ENCODE results near the gene ABCB10. TPM values are rescaled to one million over a fixed set of nuclear protein-coding genes. Genes with fewer than 3 reads are reported as not detected.

ABCB10 gene
- total and polyA plus RNA-seq, 2 experiments from 2014 or later = 13.6 to 17.0 TPM

GRCh38 chr1:229550812-229551567 is 7.5 kb downstream of the ABCB10 start:
- TF ChIP-seq, protein P1, sequence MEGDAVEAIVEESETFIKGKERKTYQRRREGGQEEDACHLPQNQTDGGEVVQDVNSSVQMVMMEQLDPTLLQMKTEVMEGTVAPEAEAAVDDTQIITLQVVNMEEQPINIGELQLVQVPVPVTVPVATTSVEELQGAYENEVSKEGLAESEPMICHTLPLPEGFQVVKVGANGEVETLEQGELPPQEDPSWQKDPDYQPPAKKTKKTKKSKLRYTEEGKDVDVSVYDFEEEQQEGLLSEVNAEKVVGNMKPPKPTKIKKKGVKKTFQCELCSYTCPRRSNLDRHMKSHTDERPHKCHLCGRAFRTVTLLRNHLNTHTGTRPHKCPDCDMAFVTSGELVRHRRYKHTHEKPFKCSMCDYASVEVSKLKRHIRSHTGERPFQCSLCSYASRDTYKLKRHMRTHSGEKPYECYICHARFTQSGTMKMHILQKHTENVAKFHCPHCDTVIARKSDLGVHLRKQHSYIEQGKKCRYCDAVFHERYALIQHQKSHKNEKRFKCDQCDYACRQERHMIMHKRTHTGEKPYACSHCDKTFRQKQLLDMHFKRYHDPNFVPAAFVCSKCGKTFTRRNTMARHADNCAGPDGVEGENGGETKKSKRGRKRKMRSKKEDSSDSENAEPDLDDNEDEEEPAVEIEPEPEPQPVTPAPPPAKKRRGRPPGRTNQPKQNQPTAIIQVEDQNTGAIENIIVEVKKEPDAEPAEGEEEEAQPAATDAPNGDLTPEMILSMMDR (IDR thresholded peaks at IDR 0.05; ENCODE audit: low read depth, low read length) = no peak
- H3K27ac ChIP-seq = no peak overlapping the region
- DNase-seq (ENCODE audit: low read depth in 1 of 2, low spot score in 1 of 2) = no peak

GRCh38 chr1:229547542-229547941 is 11.0 kb downstream of the ABCB10 start:
- Histone ChIP-seq H3K27ac (no peak overlapping the region), H3K4me3 (no peak overlapping the region), H3K36me3 (no peaks in the 10 kb centered on the region), H3K9me3 (ENCODE audit: low read depth) (no peaks in the 10 kb centered on the region), H3K4me1 (ENCODE audit: low read depth) (peaks cover 3% of the 10 kb centered on the region), H3K27me3 (no peaks in the 10 kb centered on the region)
- DNase-seq (ENCODE audit: low read depth in 1 of 2, low spot score in 1 of 2) = no peak
- TF ChIP-seq, protein P1 (IDR thresholded peaks at IDR 0.05; ENCODE audit: low read depth, low read length) = no peak

More at GRCh38 chr1:229550812-229551567, 7.5 kb downstream of the ABCB10 start:
- H3K36me3 ChIP-seq = no peaks in the 10 kb centered on the region
- H3K9me3 ChIP-seq (ENCODE audit: low read depth) = no peaks in the 10 kb centered on the region
- peaks cover 14% of the 10 kb centered on the region for H3K4me1 ChIP-seq (ENCODE audit: low read depth)
- H3K4me3 ChIP-seq = no peak overlapping the region
- H3K27me3 ChIP-seq = no peaks in the 10 kb centered on the region

DNA sequence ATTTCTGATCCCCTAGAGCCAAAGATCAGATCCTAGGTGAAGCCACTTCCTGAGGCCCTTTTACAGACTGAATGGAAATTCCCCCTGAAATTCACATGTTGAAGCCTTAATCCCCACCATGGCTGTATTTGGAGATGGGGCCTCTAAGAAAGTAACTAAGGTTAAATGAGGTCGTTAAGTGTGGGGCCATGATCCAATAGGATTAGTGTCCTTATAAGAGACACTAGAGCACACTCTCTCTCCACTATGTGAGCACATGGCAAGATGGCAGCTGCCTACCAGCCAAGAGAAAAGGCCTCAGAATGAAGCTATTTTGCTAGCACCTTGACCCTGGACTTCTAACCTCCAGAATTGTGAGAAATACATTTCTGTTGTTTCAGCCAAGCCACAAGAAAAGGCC is 13.9 kb downstream of the ABCB10 start:
- Histone ChIP-seq H3K4me3 (no peak overlapping the region), H3K27ac (no peak overlapping the region), H3K9me3 (ENCODE audit: low read depth) (no peaks in the 10 kb centered on the region), H3K36me3 (peaks cover 13% of the 10 kb centered on the region), H3K4me1 (ENCODE audit: low read depth) (no peaks in the 10 kb centered on the region), H3K27me3 (no peaks in the 10 kb centered on the region)
- no peak for DNase-seq (ENCODE audit: low read depth in 1 of 2, low spot score in 1 of 2)
- TF ChIP-seq, protein P1 (IDR thresholded peaks at IDR 0.05; ENCODE audit: low read depth, low read length) = no peak

- no peaks in the 10 kb centered on the region for H3K27me3 ChIP-seq
- H3K4me1 ChIP-seq (ENCODE audit: low read depth) = no peaks in the 10 kb centered on the region
- no peak overlapping the region for H3K4me3 ChIP-seq
- TF ChIP-seq, protein P1 (IDR thresholded peaks at IDR 0.05; ENCODE audit: low read depth, low read length) = no peak
- no peaks in the 10 kb centered on the region for H3K9me3 ChIP-seq (ENCODE audit: low read depth)
- DNase-seq (ENCODE audit: low read depth in 1 of 2, low spot score in 1 of 2) = no peak
- H3K27ac ChIP-seq = no peak overlapping the region
- H3K36me3 ChIP-seq = peaks cover 27% of the 10 kb centered on the region
Observed at GRCh38 chr1:229539863-229540506, 18.5 kb downstream of the ABCB10 start.

GRCh38 chr1:229538945-229539344 is 19.6 kb downstream of the ABCB10 start:
- peaks cover 27% of the 10 kb centered on the region for H3K36me3 ChIP-seq
- H3K9me3 ChIP-seq (ENCODE audit: low read depth) = no peaks in the 10 kb centered on the region
- H3K4me1 ChIP-seq (ENCODE audit: low read depth) = no peaks in the 10 kb centered on the region
- no peaks in the 10 kb centered on the region for H3K27me3 ChIP-seq
- no peak overlapping the region for H3K4me3 ChIP-seq
- TF ChIP-seq, protein P1 (IDR thresholded peaks at IDR 0.05; ENCODE audit: low read depth, low read length) = no peak
- H3K27ac ChIP-seq = no peak overlapping the region
- DNase-seq (ENCODE audit: low read depth in 1 of 2, low spot score in 1 of 2) = no peak
